GM12878 (cell line): Measurements from ENCODE around the gene MROH2A. TPM values are rescaled to one million over a fixed set of nuclear protein-coding genes. Genes with fewer than 3 reads are reported as not detected.

Experiments
- ATAC-seq: fragments of 200-7000 bp; cut with Tn5 transposase; 3 replicates; pipeline ENCODE4 v1.9.1; 2020; ENCODE audit warnings: mild to moderate bottlenecking, moderate library complexity
- BruUV-seq: library from RNA; stranded (reverse); fragments of 400-500 nt; replicated peaks from 2 replicates; lab custom pipeline; 2021; lab: Mats Ljungman, UMichigan
- CTCF ChIA-PET: fragments of 300-600 bp; sonication (Branson Sonifier 250); formaldehyde crosslinking; extraction: SDS; loops from one replicate; lab custom pipeline; 2021; ENCODE audit warnings: inconsistent platforms; lab: Yijun Ruan, JAX
- POLR2A ChIA-PET: fragments of 350-600 bp; formaldehyde crosslinking; extraction: SDS; loops from one replicate; lab custom pipeline; 2021; ENCODE audit warnings: inconsistent platforms; lab: Charles Lee
- RAD21 ChIA-PET: fragments of 300-600 bp; sonication (Branson Sonifier 250); formaldehyde crosslinking; loops from one replicate; lab custom pipeline; 2023; ENCODE audit warnings: antibody characterized with exemption; ENCODE audit not compliant: unreplicated experiment; lab: Charles Lee
- SMC1A ChIA-PET: fragments of 300-600 bp; sonication (Branson Sonifier 250); formaldehyde crosslinking; loops from one replicate; lab custom pipeline; 2023; ENCODE audit not compliant: unreplicated experiment, uncharacterized antibody; lab: Charles Lee
- DNase-seq: peaks from one replicate; pipeline ENCODE4 v3.0.0-alpha.2; 2011; ENCODE audit warnings: low read depth, low spot score
- FAIRE-seq: peaks from 3 replicates; lab custom pipeline; 2011; peaks lifted over from hg19 to GRCh38; lab: Jason Lieb, UNC
- H2AFZ ChIP-seq: 2 replicates; pipeline ENCODE4 v1.6.0; 2011; ENCODE audit warnings: low read depth, low read length, control low read depth; ENCODE audit not compliant: control insufficient read depth
- H3K27ac ChIP-seq: 2 replicates; pipeline ENCODE4 v1.5.1; 2011; ENCODE audit warnings: control low read depth; ENCODE audit not compliant: control insufficient read depth, insufficient read depth
- H3K27me3 ChIP-seq, 2 experiments: replicated peaks in 1 of 2; 2 replicates each; pipeline versions ENCODE4 v1.6.0 to v1.6.1; 2011; ENCODE audit warnings: low read length in 1 of 2; ENCODE audit not compliant: control insufficient read depth in 2 of 2, insufficient read depth in 2 of 2
- H3K36me3 ChIP-seq, 2 experiments: 2 replicates each; pipeline ENCODE4 v1.5.1; 2011; ENCODE audit warnings: low read length in 1 of 2; ENCODE audit not compliant: control insufficient read depth in 2 of 2, insufficient read depth in 2 of 2
- H3K4me1 ChIP-seq: 2 replicates; pipeline ENCODE4 v1.6.1; 2011; ENCODE audit warnings: mild to moderate bottlenecking, low read length, moderate library complexity, mixed read lengths; ENCODE audit not compliant: control insufficient read depth, insufficient read depth
- H3K4me2 ChIP-seq: 2 replicates; pipeline ENCODE4 v1.6.0; 2011; ENCODE audit warnings: control low read depth; ENCODE audit not compliant: control insufficient read depth, insufficient read depth
- H3K4me3 ChIP-seq: fragments of 200-600 bp; sonication (generic); 2 replicates; pipeline ENCODE4 v1.5.1; 2016
- H3K79me2 ChIP-seq: 2 replicates; pipeline ENCODE4 v1.6.0; 2011; ENCODE audit warnings: low read length; ENCODE audit not compliant: control insufficient read depth, insufficient read depth
- H3K9ac ChIP-seq: 2 replicates; pipeline ENCODE4 v1.8.0; 2011; ENCODE audit warnings: low read length, control low read depth, mixed read lengths; ENCODE audit not compliant: control insufficient read depth, insufficient read depth
- H3K9me3 ChIP-seq: replicated peaks from 3 replicates; pipeline ENCODE4 v1.5.1; 2011; ENCODE audit warnings: mild to moderate bottlenecking, low read length; ENCODE audit not compliant: control insufficient read depth, insufficient read depth
- H4K20me1 ChIP-seq: 2 replicates; pipeline ENCODE4 v1.6.0; 2011; ENCODE audit not compliant: control insufficient read depth, insufficient read depth
- CTCF ChIP-seq, 3 experiments: IDR thresholded peaks in 2 of 3; conservative IDR thresholded peaks in 1 of 3; 2 replicates each; pipeline ENCODE4 v1.5.1; 2011; ENCODE audit warnings: low read depth in 3 of 3, low read length in 3 of 3, mild to moderate bottlenecking in 3 of 3, control low read depth in 2 of 3, moderate library complexity in 2 of 3, inconsistent platforms in 1 of 3, mixed read lengths in 1 of 3; ENCODE audit not compliant: control insufficient read depth in 2 of 3, insufficient read depth in 1 of 3; ENCODE audit errors: extremely low read depth in 1 of 3
- MEF2B ChIP-seq: fragments of 450-650 bp; IDR thresholded peaks from 2 replicates; pipeline ENCODE4 v1.6.1; 2018; ENCODE audit warnings: mild to moderate bottlenecking, moderate library complexity; ENCODE audit not compliant: partially characterized antibody, poor library complexity, severe bottlenecking
- NR2C2 ChIP-seq: IDR thresholded peaks from 2 replicates; pipeline ENCODE4 v1.6.1; 2011; ENCODE audit warnings: borderline replicate concordance, low read depth; ENCODE audit not compliant: control insufficient read depth, insufficient read length
- USF2 ChIP-seq: IDR thresholded peaks from 2 replicates; pipeline ENCODE4 v1.6.1; 2011; ENCODE audit warnings: low read depth, low read length, improper control_type of control experiment, borderline replicate concordance
- ZBTB11 ChIP-seq: fragments of 450-650 bp; formaldehyde crosslinking; IDR thresholded peaks from 2 replicates; pipeline ENCODE4 v1.5.0; 2022; ENCODE audit warnings: mild to moderate bottlenecking, missing genetic modification characterization
- WGBS: methylation state at CpG from one replicate; pipeline ENCODE4 v1.1.6; 2016; ENCODE audit warnings: low lambda C conversion rate; ENCODE audit not compliant: insufficient replicate concordance, insufficient coverage; ENCODE audit errors: missing lambda C conversion rate; 5-methylcytosine and 5-hydroxymethylcytosine counted together
- in situ Hi-C: fragments of 300-500 bp; cut with MboI; formaldehyde crosslinking; loops from 9 replicates; pipeline ENCODE4 v1.14.3; 2018; ENCODE audit warnings: mixed read lengths
- intact Hi-C: fragments of 100-400 bp; cut with micrococcal nuclease; formaldehyde crosslinking; loops from one replicate; pipeline ENCODE4 v1.14.2; 2022; ENCODE audit not compliant: unreplicated experiment
- polyA plus RNA-seq, 11 experiments: library from polyadenylated mRNA; depleted of rRNA in 4 of 11; unstranded in 6 of 11; stranded (reverse) in 5 of 11; fragments of >200 nt; fragmentation: Nextera tagmentation in 4 of 11; fragmentation: Illumina TruSeq in 1 of 11; extraction: Ambion mirVana in 4 of 11; extraction: Trizol in 1 of 11; gene quantifications; 1 replicate in 1 of 11; 2 replicates in 10 of 11; pipeline versions ENCODE4 v1.2.1 to v1.2.3, GENCODE V29; 2011 to 2016; ENCODE audit warnings: inconsistent platforms in 2 of 11, missing spikeins in 2 of 11, low read depth in 1 of 11
- total RNA-seq, 4 experiments: library from RNA; depleted of rRNA in 3 of 4; stranded (reverse); fragments of >200 nt in 3 of 4; fragmentation: Illumina TruSeq in 1 of 4; extraction: Trizol in 1 of 4; gene quantifications; 2 replicates each; pipeline versions ENCODE4 v1.2.1 to v1.2.3, GENCODE V29; 2013 to 2021

Gene MROH2A
- total and polyA plus RNA-seq, 10 of the 15 experiments (the other 5 are each of a cell fraction or from before 2014, with no cell fraction given): not detected

- TF ChIP-seq MEF2B (no peak), USF2 (no peak), CTCF (IDR thresholded peaks at IDR 0.05 in 2 of 3, conservative IDR thresholded peaks at IDR 0.05 in 1 of 3; ENCODE audit: control insufficient read depth in 2 of 3, extremely low read depth in 1 of 3, insufficient read depth in 1 of 3, low read depth in 3 of 3, low read length in 3 of 3) (peak in 1 of 3 experiments; percentile 30; a peak in 1 of 6 replicates), NR2C2 (no peak), ZBTB11 (CRISPR knock-in tag) (no peak)
- H3K79me2 ChIP-seq: no peaks in the 10 kb centered on the region; the same call in 1 of the 2 replicates
- in situ Hi-C loops (no loop called here), intact Hi-C loops (no loop called here)
- H3K36me3 ChIP-seq: no peaks in the 10 kb centered on the region
- DNase-seq (no peak), ATAC-seq (peak; percentile 31; the same call in 2 of the 3 replicates), FAIRE-seq (peak; percentile 38)
- ChIA-PET CTCF (interaction anchor here (1.2 to 2.2 kb wide), 2 partner anchors 9 to 124 kb away, joined by 3 to 6 read pairs; no protein-coding TSS in a partner anchor), SMC1A (no interaction called here), RAD21 (no interaction called here), POLR2A (no interaction called here)
- no peak overlapping the region for H3K4me2 ChIP-seq
- 93% methylated on average over 3 of the region's 3 CpGs for WGBS
- H3K27me3 ChIP-seq: no peaks in the 10 kb centered on the region
- no peak overlapping the region for H3K4me3 ChIP-seq
- no peaks in the 10 kb centered on the region for H4K20me1 ChIP-seq
- BruUV-seq: no TSS peak
- no peak overlapping the region for H2AFZ ChIP-seq
- no peaks in the 10 kb centered on the region; the same call in 1 of the 3 replicates for H3K9me3 ChIP-seq
- H3K4me1 ChIP-seq: no peaks in the 10 kb centered on the region
- no peak overlapping the region for H3K9ac ChIP-seq
- no peak overlapping the region for H3K27ac ChIP-seq
These were observed 87.7 kb downstream of the MROH2A start for GRCh38 chr2:233865838-233866237.
